Thoracic aorta (tissue), 2 donors: ENCODE measurements around the gene ORC6. TPM values are rescaled to one million over a fixed set of nuclear protein-coding genes. Genes with fewer than 3 reads are reported as not detected.

Experiments
- ATAC-seq: fragments of 150-250 bp; one replicate; pipeline ENCODE4 v1.8.0; 2017; ENCODE audit warnings: low read depth; ENCODE audit not compliant: insufficient number of reproducible peaks, low FRiP score
- DNase-seq: peaks from one replicate; pipeline ENCODE4 v3.0.0-alpha.2; 2020; ENCODE audit warnings: low spot score
- H3K27ac ChIP-seq, 2 donors: fragments of 200-600 bp; sonication (generic); 1 replicate in 1 of 2; 2 replicates in 1 of 2; pipeline ENCODE4 v1.5.1; 2016; ENCODE audit warnings: mild to moderate bottlenecking in 2 of 2, moderate library complexity in 2 of 2
- H3K27me3 ChIP-seq: fragments of 200-600 bp; sonication (generic); replicated peaks from 2 replicates; pipeline ENCODE4 v1.6.0; 2016; ENCODE audit warnings: mild to moderate bottlenecking; ENCODE audit not compliant: insufficient read depth
- H3K36me3 ChIP-seq: fragments of 200-600 bp; sonication (generic); one replicate; pipeline ENCODE4 v1.5.1; 2016
- H3K4me1 ChIP-seq, 2 donors: fragments of 200-600 bp; sonication (generic); 1 replicate in 1 of 2; 2 replicates in 1 of 2; pipeline versions ENCODE4 v1.5.1 to v1.6.0; 2016; ENCODE audit warnings: low read depth in 2 of 2, mild to moderate bottlenecking in 1 of 2; ENCODE audit not compliant: control insufficient read depth in 1 of 2
- H3K4me3 ChIP-seq: fragments of 200-600 bp; sonication (generic); 2 replicates; pipeline ENCODE4 v1.5.1; 2016; ENCODE audit warnings: mild to moderate bottlenecking
- H3K9me3 ChIP-seq: fragments of 200-600 bp; sonication (generic); 2 replicates; pipeline ENCODE4 v1.5.1; 2016
- total RNA-seq, 2 donors: library from RNA; depleted of rRNA; stranded (reverse); fragments of >200 nt; gene quantifications; one replicate each; pipeline versions ENCODE4 v1.1.0 to v1.2.3, GENCODE V29; 2016
- TF ChIP-seq, protein P1 (sequence below): fragments of 200-600 bp; sonication (generic); IDR thresholded peaks from one replicate; pipeline ENCODE4 v1.5.1; 2019; ENCODE audit warnings: antibody characterized with exemption

The ORC6 gene, protein sequence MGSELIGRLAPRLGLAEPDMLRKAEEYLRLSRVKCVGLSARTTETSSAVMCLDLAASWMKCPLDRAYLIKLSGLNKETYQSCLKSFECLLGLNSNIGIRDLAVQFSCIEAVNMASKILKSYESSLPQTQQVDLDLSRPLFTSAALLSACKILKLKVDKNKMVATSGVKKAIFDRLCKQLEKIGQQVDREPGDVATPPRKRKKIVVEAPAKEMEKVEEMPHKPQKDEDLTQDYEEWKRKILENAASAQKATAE
- total RNA-seq = 10 to 100 TPM in 1 of 2 donors, 1 to 10 TPM in 1; 2.0 to 14.8 TPM

GRCh38 chr16:46689365-46690280, at the start of gene ORC6:
TSS of gene ORC6 (plus strand) at chr16:46689659. CDS start at chr16:46689706, 47 bp downstream.
- Histone ChIP-seq H3K27ac (peak within 1 kb of the TSS; percentile 95 to 96), H3K4me1 (peaks cover 20 to 32% of the 10 kb centered on the region in 2 donors), H3K36me3 (no peaks in the 10 kb centered on the region), H3K9me3 (no peaks in the 10 kb centered on the region), H3K27me3 (no peaks in the 10 kb centered on the region), H3K4me3 (peak within 1 kb of the TSS; percentile 76)
- peak; percentile 97 for DNase-seq
- TF ChIP-seq, protein P1, sequence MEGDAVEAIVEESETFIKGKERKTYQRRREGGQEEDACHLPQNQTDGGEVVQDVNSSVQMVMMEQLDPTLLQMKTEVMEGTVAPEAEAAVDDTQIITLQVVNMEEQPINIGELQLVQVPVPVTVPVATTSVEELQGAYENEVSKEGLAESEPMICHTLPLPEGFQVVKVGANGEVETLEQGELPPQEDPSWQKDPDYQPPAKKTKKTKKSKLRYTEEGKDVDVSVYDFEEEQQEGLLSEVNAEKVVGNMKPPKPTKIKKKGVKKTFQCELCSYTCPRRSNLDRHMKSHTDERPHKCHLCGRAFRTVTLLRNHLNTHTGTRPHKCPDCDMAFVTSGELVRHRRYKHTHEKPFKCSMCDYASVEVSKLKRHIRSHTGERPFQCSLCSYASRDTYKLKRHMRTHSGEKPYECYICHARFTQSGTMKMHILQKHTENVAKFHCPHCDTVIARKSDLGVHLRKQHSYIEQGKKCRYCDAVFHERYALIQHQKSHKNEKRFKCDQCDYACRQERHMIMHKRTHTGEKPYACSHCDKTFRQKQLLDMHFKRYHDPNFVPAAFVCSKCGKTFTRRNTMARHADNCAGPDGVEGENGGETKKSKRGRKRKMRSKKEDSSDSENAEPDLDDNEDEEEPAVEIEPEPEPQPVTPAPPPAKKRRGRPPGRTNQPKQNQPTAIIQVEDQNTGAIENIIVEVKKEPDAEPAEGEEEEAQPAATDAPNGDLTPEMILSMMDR = peak; percentile 12
- peak; percentile 97 for ATAC-seq

DNA sequence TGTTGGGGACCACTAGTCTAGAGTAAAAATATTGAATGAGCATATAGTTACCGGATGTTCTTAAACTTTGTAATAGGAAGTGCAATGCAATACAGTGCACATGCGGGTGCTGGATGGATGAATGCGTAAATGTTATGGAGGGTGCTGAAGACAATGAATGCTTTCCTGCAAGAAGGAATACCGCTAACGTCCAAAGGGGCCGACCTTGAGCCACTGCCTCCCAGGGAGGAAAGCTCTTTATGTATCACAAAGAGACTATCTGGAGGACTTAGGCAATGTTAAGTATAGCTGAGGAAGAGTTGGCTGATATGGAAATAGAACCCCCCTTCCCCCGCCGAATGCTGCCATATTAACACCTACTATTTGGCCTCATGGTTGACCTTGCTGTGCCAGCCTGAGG, 40.8 kb upstream of the ORC6 start:
- H3K36me3 ChIP-seq = no peaks in the 10 kb centered on the region

DNA sequence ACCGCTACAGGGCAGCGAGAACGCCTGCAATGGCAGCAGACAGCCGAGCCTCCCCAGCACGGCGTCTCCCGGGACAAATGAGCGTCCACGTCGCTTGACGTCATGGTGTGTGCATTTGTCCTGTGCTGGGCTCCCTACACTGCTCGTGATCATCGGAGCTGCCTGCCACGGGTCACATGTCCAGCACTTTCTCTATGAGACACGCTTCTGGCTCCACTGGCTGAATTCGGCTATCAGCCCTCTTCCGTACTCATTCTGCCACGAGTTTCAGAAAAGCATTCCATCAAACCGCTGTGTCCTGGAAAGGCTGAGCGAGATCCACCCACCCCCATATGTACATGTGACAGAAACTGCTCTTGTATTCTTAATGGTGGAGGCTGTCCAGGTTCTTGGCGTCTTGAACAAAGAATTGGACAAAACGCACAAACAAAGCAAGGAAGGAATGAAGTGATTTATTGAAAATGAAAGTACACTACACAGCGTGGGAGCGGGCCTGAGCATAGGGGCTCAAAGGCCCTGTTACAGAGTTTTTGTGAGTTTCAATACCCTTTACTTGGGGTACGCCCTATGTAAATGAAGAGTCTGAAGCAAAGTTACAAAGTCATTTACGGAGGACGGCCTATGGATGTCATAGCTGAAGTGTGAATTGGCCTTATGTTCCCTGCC, 39.7 kb upstream of the ORC6 start:
- Histone ChIP-seq H3K9me3 (peaks cover under 1% of the 10 kb centered on the region), H3K4me3 (peak overlapping the region; percentile 27), H3K27ac (no peak overlapping the region), H3K4me1 (no peaks in the 10 kb centered on the region), H3K27me3 (no peaks in the 10 kb centered on the region), H3K36me3 (no peaks in the 10 kb centered on the region)
- DNase-seq (no peak), ATAC-seq (no peak)
- TF ChIP-seq, protein P1 = no peak

More for the DNA sequence above, 40.8 kb upstream of the ORC6 start:
- no peak for ATAC-seq
- Histone ChIP-seq H3K4me1 (no peaks in the 10 kb centered on the region), H3K27ac (no peak overlapping the region), H3K4me3 (no peak overlapping the region), H3K9me3 (peaks cover 2% of the 10 kb centered on the region), H3K27me3 (no peaks in the 10 kb centered on the region)
- TF ChIP-seq, protein P1 = no peak
- no peak for DNase-seq

DNA sequence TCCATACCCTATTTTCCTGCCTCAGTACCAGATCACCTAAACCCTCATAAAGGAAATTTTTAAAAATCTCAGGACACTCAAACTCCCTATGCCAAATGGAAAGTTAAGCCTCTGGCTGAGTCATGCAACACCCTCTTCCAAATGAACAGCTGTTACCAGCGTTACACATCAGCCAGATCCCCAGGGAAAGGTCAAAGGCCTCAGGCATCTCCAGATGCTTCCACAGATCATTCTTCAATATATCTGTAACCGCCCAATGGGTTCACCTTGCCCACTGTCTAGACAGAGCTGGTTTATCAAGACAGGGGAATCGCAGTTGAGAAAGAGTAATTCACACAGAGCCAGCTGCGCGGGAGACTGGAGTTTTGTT, 39.2 kb upstream of the ORC6 start:
- no peak for DNase-seq
- TF ChIP-seq, protein P1 = no peak

GRCh38 chr16:46651305-46651704, 38.2 kb upstream of the ORC6 start:
- Histone ChIP-seq H3K36me3 (no peaks in the 10 kb centered on the region), H3K27me3 (no peaks in the 10 kb centered on the region), H3K4me1 (no peaks in the 10 kb centered on the region), H3K4me3 (no peak overlapping the region), H3K9me3 (no peaks in the 10 kb centered on the region), H3K27ac (no peak overlapping the region)
- no peak for DNase-seq
- TF ChIP-seq, protein P1 = no peak
- ATAC-seq = no peak

More for the DNA sequence above, 39.2 kb upstream of the ORC6 start:
- Histone ChIP-seq H3K4me3 (no peak overlapping the region), H3K27me3 (no peaks in the 10 kb centered on the region), H3K9me3 (no peaks in the 10 kb centered on the region), H3K4me1 (no peaks in the 10 kb centered on the region), H3K27ac (no peak overlapping the region), H3K36me3 (no peaks in the 10 kb centered on the region)
- no peak for ATAC-seq
